Measurements from ENCODE around the gene CHI3L2. TPM values are rescaled to one million over a fixed set of nuclear protein-coding genes. Genes with fewer than 3 reads are reported as not detected.

The CHI3L2 gene
- total and polyA plus RNA-seq, 2 donors (not counting 1 experiment from before 2014, with no cell fraction given), result 9.2 to 31.5 TPM

DNA sequence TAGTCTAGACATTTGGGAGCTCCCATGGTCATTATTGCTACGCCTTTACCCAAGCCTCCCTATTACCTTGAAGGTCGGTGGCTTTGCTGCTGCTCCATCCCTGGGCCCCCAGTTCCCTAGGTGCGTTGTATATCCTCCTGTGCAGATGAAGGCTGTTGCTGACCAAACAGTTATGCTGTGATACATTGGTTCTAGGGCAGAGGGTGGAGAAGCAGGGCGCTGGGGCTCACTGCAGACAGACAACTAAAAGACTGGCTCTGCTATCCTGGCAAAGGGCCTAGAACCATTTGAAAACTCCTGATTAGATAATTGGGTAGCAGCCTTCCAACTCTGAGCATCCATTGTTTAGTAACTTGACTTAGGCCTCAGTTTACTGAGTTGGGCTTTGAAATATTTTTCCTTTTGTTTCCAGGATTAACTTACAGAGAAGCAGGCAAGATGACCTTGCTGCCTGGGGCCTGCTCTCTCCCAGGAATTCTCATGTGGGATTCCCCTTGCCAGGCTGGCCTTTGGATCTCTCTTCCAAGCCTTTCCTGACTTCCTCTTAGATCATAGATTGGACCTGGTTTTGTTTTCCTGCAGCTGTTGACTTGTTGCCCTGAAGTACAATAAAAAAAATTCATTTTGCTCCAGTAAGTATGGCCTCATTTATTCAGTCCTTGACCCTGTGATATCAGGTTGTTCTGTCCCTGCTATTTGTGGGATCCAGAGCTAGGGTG lies 15.5 kb downstream of the CHI3L2 start:
- no peak for ATAC-seq (ENCODE audit: low read depth)
- Mint-ChIP-seq H3K9me3 (ENCODE audit: insufficient read depth) (no peaks in the 10 kb centered on the region), H3K4me3 (no peak overlapping the region), H3K4me1 (no peaks in the 10 kb centered on the region), H3K27me3 (no peaks in the 10 kb centered on the region), H3K27ac (peak overlapping the region; percentile 59)
- ChIA-PET POLR2A (no interaction called here), CTCF (interaction anchor here (1.4 kb wide), 1 partner anchor 157 kb away, joined by 3 read pairs; no protein-coding TSS in a partner anchor)
- Histone ChIP-seq H2AFZ (ENCODE audit: insufficient read depth, low read depth, low read length, poor library complexity, severe bottlenecking) (no peak overlapping the region), H3K4me2 (replicated peaks; ENCODE audit: low read depth, low read length, poor library complexity, severe bottlenecking) (no peak overlapping the region), H4K20me1 (ENCODE audit: control insufficient read depth, insufficient read depth, low read length, poor library complexity, severe bottlenecking) (no peaks in the 10 kb centered on the region), H3K4me1 (ENCODE audit: control insufficient read depth in 2 of 2, insufficient read depth in 2 of 2, low read length in 2 of 2) (no peaks in the 10 kb centered on the region), H3K27ac (ENCODE audit: low read length in 2 of 2) (no peak overlapping the region), H3K27me3 (replicated peaks in 1 of 4; ENCODE audit: control extremely low read depth in 1 of 4, control insufficient read depth in 3 of 4, insufficient read depth in 4 of 4, low read length in 3 of 4) (no peaks in the 10 kb centered on the region), H3K4me3 (ENCODE audit: control extremely low read depth in 1 of 5, extremely low read depth in 1 of 5, insufficient read depth in 1 of 5, low read depth in 2 of 5, low read length in 4 of 5) (no peak overlapping the region), H3K79me2 (ENCODE audit: control insufficient read depth, insufficient read depth, low read length) (no peaks in the 10 kb centered on the region), H3K9ac (ENCODE audit: low read length) (no peak overlapping the region), H3K9me3 (ENCODE audit: control extremely low read depth in 1 of 3, control insufficient read depth in 2 of 3, insufficient read depth in 1 of 3, low read length in 2 of 3) (no peaks in the 10 kb centered on the region), H3K36me3 (replicated peaks in 1 of 2; ENCODE audit: control extremely low read depth in 1 of 2, control insufficient read depth in 1 of 2, extremely low read depth in 1 of 2, insufficient read depth in 2 of 2, low read length in 1 of 2) (peaks cover 1 to 43% of the 10 kb centered on the region in 2 experiments)
- no peak for DNase-seq
- TF ChIP-seq, protein P1, sequence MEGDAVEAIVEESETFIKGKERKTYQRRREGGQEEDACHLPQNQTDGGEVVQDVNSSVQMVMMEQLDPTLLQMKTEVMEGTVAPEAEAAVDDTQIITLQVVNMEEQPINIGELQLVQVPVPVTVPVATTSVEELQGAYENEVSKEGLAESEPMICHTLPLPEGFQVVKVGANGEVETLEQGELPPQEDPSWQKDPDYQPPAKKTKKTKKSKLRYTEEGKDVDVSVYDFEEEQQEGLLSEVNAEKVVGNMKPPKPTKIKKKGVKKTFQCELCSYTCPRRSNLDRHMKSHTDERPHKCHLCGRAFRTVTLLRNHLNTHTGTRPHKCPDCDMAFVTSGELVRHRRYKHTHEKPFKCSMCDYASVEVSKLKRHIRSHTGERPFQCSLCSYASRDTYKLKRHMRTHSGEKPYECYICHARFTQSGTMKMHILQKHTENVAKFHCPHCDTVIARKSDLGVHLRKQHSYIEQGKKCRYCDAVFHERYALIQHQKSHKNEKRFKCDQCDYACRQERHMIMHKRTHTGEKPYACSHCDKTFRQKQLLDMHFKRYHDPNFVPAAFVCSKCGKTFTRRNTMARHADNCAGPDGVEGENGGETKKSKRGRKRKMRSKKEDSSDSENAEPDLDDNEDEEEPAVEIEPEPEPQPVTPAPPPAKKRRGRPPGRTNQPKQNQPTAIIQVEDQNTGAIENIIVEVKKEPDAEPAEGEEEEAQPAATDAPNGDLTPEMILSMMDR (IDR thresholded peaks at IDR 0.05), result no peak
- no peak for TF ChIP-seq EZH2 (IDR thresholded peaks at IDR 0.05; ENCODE audit: borderline replicate concordance, insufficient read depth, low read depth, low read length, poor library complexity, severe bottlenecking)
- 45% methylated on average over 2 of the region's 4 CpGs for WGBS (ENCODE audit: insufficient coverage)
- intact Hi-C loops (cut with micrococcal nuclease), result no loop called here

DNA sequence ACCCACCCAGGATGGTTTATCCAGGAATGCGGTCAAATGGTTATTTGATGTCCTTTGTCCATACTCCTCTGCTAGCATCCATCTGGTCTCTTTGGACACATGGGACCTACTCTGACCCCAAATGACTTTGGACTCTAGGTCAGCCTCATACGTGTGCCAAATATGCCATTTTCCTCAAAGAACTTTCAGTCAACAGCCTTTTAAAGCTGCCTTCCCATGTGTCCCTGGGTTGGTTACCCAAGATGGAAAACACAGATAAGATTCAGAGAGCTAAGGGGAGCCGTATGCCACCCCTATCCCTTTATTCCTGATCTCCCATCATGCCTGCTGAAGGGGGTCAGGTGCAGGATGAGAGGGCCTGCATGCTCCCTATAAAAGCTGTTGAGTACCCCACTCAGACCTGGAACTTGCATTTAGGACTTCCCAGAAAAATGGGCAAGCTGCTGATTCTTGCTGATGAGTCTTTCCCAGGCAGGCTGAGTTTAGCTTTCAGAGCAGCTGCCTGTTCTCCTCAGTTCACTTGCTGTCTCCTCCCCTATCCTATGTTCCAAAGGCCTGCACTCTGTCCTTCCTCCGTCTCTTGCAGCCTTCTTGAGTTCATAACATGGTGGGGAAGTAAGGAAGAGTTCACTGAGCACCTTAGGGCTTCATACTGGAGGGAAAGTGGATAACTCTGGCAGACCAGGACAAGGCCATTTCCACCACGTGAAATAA lies 19.8 kb downstream of the CHI3L2 start:
- no peak overlapping the region for H3K27ac ChIP-seq (ENCODE audit: low read length in 2 of 2)
- Mint-ChIP-seq H3K4me1 (no peaks in the 10 kb centered on the region), H3K27ac (no peak overlapping the region), H3K9me3 (ENCODE audit: insufficient read depth) (no peaks in the 10 kb centered on the region), H3K4me3 (no peak overlapping the region), H3K27me3 (no peaks in the 10 kb centered on the region)
- ChIA-PET CTCF (no interaction called here), POLR2A (no interaction called here)
- no peak overlapping the region for H3K4me3 ChIP-seq (ENCODE audit: control extremely low read depth in 1 of 5, extremely low read depth in 1 of 5, insufficient read depth in 1 of 5, low read depth in 2 of 5, low read length in 4 of 5)
- no peaks in the 10 kb centered on the region for H3K27me3 ChIP-seq (replicated peaks in 1 of 4; ENCODE audit: control extremely low read depth in 1 of 4, control insufficient read depth in 3 of 4, insufficient read depth in 4 of 4, low read length in 3 of 4)
- ATAC-seq (ENCODE audit: low read depth), result no peak
- H3K9ac ChIP-seq (ENCODE audit: low read length), result no peak overlapping the region
- H2AFZ ChIP-seq (ENCODE audit: insufficient read depth, low read depth, low read length, poor library complexity, severe bottlenecking), result no peak overlapping the region
- H3K9me3 ChIP-seq (ENCODE audit: control extremely low read depth in 1 of 3, control insufficient read depth in 2 of 3, insufficient read depth in 1 of 3, low read length in 2 of 3), result no peaks in the 10 kb centered on the region
- peaks cover 0 to 13% of the 10 kb centered on the region in 2 experiments for H3K36me3 ChIP-seq (replicated peaks in 1 of 2; ENCODE audit: control extremely low read depth in 1 of 2, control insufficient read depth in 1 of 2, extremely low read depth in 1 of 2, insufficient read depth in 2 of 2, low read length in 1 of 2)
- 95% methylated on average over 4 of the region's 5 CpGs for WGBS (ENCODE audit: insufficient coverage)
- intact Hi-C loops (cut with micrococcal nuclease), result no loop called here
- H3K4me1 ChIP-seq (ENCODE audit: control insufficient read depth in 2 of 2, insufficient read depth in 2 of 2, low read length in 2 of 2), result no peaks in the 10 kb centered on the region
- H3K4me2 ChIP-seq (replicated peaks; ENCODE audit: low read depth, low read length, poor library complexity, severe bottlenecking), result no peak overlapping the region
- no peaks in the 10 kb centered on the region for H3K79me2 ChIP-seq (ENCODE audit: control insufficient read depth, insufficient read depth, low read length)
- DNase-seq, result no peak
- no peak for TF ChIP-seq EZH2 (IDR thresholded peaks at IDR 0.05; ENCODE audit: borderline replicate concordance, insufficient read depth, low read depth, low read length, poor library complexity, severe bottlenecking)
- TF ChIP-seq, protein P1 (IDR thresholded peaks at IDR 0.05), result no peak
- H4K20me1 ChIP-seq (ENCODE audit: control insufficient read depth, insufficient read depth, low read length, poor library complexity, severe bottlenecking), result no peaks in the 10 kb centered on the region

Measured in B cell (primary cell).